Panc1 (cell line): ENCODE data around the gene HID1. TPM values are rescaled to one million over a fixed set of nuclear protein-coding genes. Genes with fewer than 3 reads are reported as not detected.

ENCODE experiments used
- ATAC-seq: fragments of 200-7000 bp; cut with Tn5 transposase; 2 replicates; pipeline ENCODE4 v1.9.1; 2020; ENCODE audit warnings: mild to moderate bottlenecking, moderate library complexity
- BruUV-seq: library from RNA; stranded (reverse); fragments of 400-500 nt; replicated peaks from 2 replicates; lab custom pipeline; 2021; lab: Mats Ljungman, UMichigan
- CTCF ChIA-PET: fragments of 300-600 bp; sonication (Branson Sonifier 250); formaldehyde crosslinking; loops from one replicate; lab custom pipeline; 2022; ENCODE audit warnings: antibody characterized with exemption; lab: Charles Lee
- POLR2A ChIA-PET: fragments of 300-600 bp; sonication (Branson Sonifier 250); formaldehyde crosslinking; loops from one replicate; lab custom pipeline; 2022; ENCODE audit warnings: antibody characterized with exemption; lab: Charles Lee
- DNase-seq: peaks from one replicate; pipeline ENCODE4 v3.0.0-alpha.2; 2010; ENCODE audit warnings: low read depth, low spot score
- H3K27ac ChIP-seq: 2 replicates; pipeline ENCODE4 v1.5.1; 2011; ENCODE audit warnings: mild to moderate bottlenecking, low read length, inconsistent platforms
- H3K27me3 ChIP-seq: fragments of 200-500 bp; sonication (Bioruptor generic); 2 replicates; pipeline ENCODE4 v1.6.0; 2014; ENCODE audit warnings: low read length, inconsistent platforms; ENCODE audit not compliant: control insufficient read depth, insufficient read depth
- H3K36me3 ChIP-seq: fragments of 200-500 bp; sonication (Bioruptor generic); 2 replicates; pipeline ENCODE4 v1.5.1; 2014; ENCODE audit warnings: inconsistent platforms, mild to moderate bottlenecking, low read length, moderate library complexity; ENCODE audit not compliant: control insufficient read depth, insufficient read depth
- H3K4me1 ChIP-seq: 2 replicates; pipeline ENCODE4 v1.5.1; 2011; ENCODE audit warnings: inconsistent platforms, mild to moderate bottlenecking, low read length, moderate library complexity; ENCODE audit not compliant: control insufficient read depth, insufficient read depth
- H3K4me3 ChIP-seq, 2 experiments: 2 replicates each; pipeline ENCODE4 v1.5.1; 2011 to 2012; ENCODE audit warnings: low read depth in 2 of 2, low read length in 2 of 2, mild to moderate bottlenecking in 2 of 2, inconsistent platforms in 1 of 2, moderate library complexity in 1 of 2
- H3K9me3 ChIP-seq: fragments of 200-500 bp; sonication (Bioruptor generic); 2 replicates; pipeline ENCODE4 v1.5.1; 2014; ENCODE audit warnings: low read depth, mild to moderate bottlenecking, inconsistent platforms, low read length, moderate library complexity; ENCODE audit not compliant: control insufficient read depth, insufficient read depth
- POLR2AphosphoS5 ChIP-seq: IDR thresholded peaks from 2 replicates; pipeline ENCODE4 v1.6.1; 2012; ENCODE audit warnings: mild to moderate bottlenecking, low read depth, low read length, moderate library complexity
- REST ChIP-seq, 2 experiments: IDR thresholded peaks; 2 replicates each; pipeline ENCODE4 v1.6.1; 2011 to 2012; ENCODE audit warnings: low read depth in 2 of 2, control low read depth in 1 of 2, low read length in 1 of 2, mild to moderate bottlenecking in 1 of 2, moderate library complexity in 1 of 2; ENCODE audit not compliant: insufficient read depth in 1 of 2
- SIN3A ChIP-seq: IDR thresholded peaks from 2 replicates; pipeline ENCODE4 v1.6.1; 2012; ENCODE audit warnings: low read depth, mild to moderate bottlenecking, low read length, moderate library complexity, borderline replicate concordance; ENCODE audit not compliant: insufficient read depth
- TCF7L2 ChIP-seq: IDR thresholded peaks from 2 replicates; pipeline ENCODE4 v1.6.1; 2011; ENCODE audit warnings: mild to moderate bottlenecking, low read depth, low read length, inconsistent platforms
- in situ Hi-C: cut with HindIII; loops from 2 replicates; pipeline ENCODE4 v1.10.0; 2016; ENCODE audit warnings: low sequenced_read_pairs, low pct_unique_long_range_greater_than_20kb
- intact Hi-C: fragments of 100-400 bp; cut with micrococcal nuclease; formaldehyde crosslinking; loops from one replicate; pipeline ENCODE4 v1.10.0; 2022; ENCODE audit not compliant: unreplicated experiment
- total RNA-seq: library from RNA; stranded (reverse); gene quantifications from one replicate; pipeline ENCODE4 v1.2.1, GENCODE V29; 2021; ENCODE audit not compliant: unreplicated experiment
- TF ChIP-seq, protein P1 (sequence below): fragments of 450-650 bp; IDR thresholded peaks from 2 replicates; pipeline ENCODE4 v1.5.1; 2017; ENCODE audit warnings: mild to moderate bottlenecking

Gene HID1
- total RNA-seq, 1 experiment from 2014 or later = 10.9 TPM

- TF ChIP-seq POLR2AphosphoS5 = no peak
- TF ChIP-seq, protein P1, sequence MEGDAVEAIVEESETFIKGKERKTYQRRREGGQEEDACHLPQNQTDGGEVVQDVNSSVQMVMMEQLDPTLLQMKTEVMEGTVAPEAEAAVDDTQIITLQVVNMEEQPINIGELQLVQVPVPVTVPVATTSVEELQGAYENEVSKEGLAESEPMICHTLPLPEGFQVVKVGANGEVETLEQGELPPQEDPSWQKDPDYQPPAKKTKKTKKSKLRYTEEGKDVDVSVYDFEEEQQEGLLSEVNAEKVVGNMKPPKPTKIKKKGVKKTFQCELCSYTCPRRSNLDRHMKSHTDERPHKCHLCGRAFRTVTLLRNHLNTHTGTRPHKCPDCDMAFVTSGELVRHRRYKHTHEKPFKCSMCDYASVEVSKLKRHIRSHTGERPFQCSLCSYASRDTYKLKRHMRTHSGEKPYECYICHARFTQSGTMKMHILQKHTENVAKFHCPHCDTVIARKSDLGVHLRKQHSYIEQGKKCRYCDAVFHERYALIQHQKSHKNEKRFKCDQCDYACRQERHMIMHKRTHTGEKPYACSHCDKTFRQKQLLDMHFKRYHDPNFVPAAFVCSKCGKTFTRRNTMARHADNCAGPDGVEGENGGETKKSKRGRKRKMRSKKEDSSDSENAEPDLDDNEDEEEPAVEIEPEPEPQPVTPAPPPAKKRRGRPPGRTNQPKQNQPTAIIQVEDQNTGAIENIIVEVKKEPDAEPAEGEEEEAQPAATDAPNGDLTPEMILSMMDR = no peak
- TF ChIP-seq REST (IDR thresholded peaks at IDR 0.05; ENCODE audit: insufficient read depth in 1 of 2, low read depth in 2 of 2, low read length in 1 of 2) = no peak
- TF ChIP-seq TCF7L2 = no peak
- TF ChIP-seq SIN3A = no peak
- POLR2A ChIA-PET = no interaction called here
- DNase-seq (no peak), ATAC-seq (0 out of 2 replicates have a peak, but pooled peaks have one; percentile 16)
- BruUV-seq = no TSS peak
- Histone ChIP-seq H3K36me3 (peaks cover 5% of the 10 kb centered on the region; the same call in 1 of the 2 replicates), H3K27me3 (peaks cover 18% of the 10 kb centered on the region), H3K27ac (no peak overlapping the region), H3K4me1 (peaks cover 4% of the 10 kb centered on the region; the same call in 1 of the 2 replicates), H3K9me3 (no peaks in the 10 kb centered on the region), H3K4me3 (no peak overlapping the region)
- intact Hi-C loops (no loop called here), in situ Hi-C loops (no loop called here)
- CTCF ChIA-PET = interaction anchor here (2.6 to 3.4 kb wide), 2 partner anchors 36 to 40 kb away, joined by 30 to 41 read pairs; no protein-coding TSS in a partner anchor
These were observed 51.4 kb downstream of the HID1 start for GRCh38 chr17:74921026-74921681.

DNA sequence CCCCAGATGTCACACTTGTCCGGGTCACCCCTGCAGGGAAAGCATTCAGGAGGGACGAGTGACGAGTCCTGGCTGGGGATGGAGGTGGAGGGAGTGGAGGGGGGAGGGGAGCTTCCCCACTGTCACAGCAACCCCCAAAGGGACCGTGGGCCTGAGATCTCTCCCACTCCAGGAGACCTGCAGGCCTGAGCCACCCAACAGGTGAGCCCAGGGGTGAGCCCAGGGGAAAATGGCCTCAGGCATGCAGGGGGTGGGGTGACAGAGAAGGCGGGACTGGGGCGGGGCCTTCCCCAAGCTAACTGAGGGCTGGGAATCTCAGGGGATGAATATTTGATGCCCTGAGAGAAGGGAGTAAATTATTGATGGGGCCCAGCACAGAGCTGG, 51.9 kb downstream of the HID1 start:
- no peak for ATAC-seq
- intact Hi-C loops (no loop called here), in situ Hi-C loops (no loop called here)
- no peak overlapping the region for H3K4me3 ChIP-seq
- H3K27ac ChIP-seq = no peak overlapping the region
- ChIA-PET POLR2A (no interaction called here), CTCF (interaction anchor here (2.6 to 3.4 kb wide), 2 partner anchors 36 to 41 kb away, joined by 30 to 41 read pairs; no protein-coding TSS in a partner anchor)
- TF ChIP-seq POLR2AphosphoS5 (no peak), TCF7L2 (no peak), SIN3A (no peak), REST (IDR thresholded peaks at IDR 0.05; ENCODE audit: insufficient read depth in 1 of 2, low read depth in 2 of 2, low read length in 1 of 2) (no peak)
- TF ChIP-seq, protein P1 = no peak
- DNase-seq = no peak
- H3K9me3 ChIP-seq = no peaks in the 10 kb centered on the region
- H3K4me1 ChIP-seq = peaks cover 4% of the 10 kb centered on the region; the same call in 1 of the 2 replicates
- peaks cover 5% of the 10 kb centered on the region; the same call in 1 of the 2 replicates for H3K36me3 ChIP-seq
- H3K27me3 ChIP-seq = peaks cover 16% of the 10 kb centered on the region
- BruUV-seq = no TSS peak
